GM18508 (cell line): ENCODE results near the gene NOS1AP.
"Not testable (repeated sequence)": the region's sequence is repeated elsewhere in the genome, so short reads cannot be mapped to it uniquely, and the experiment has no call there.

Experiments
- ATAC-seq: cut with Tn5 transposase; IDR thresholded peaks from one replicate; pipeline ENCODE4 v1.9.1; 2021; ENCODE audit warnings: moderate number of reproducible peaks; ENCODE audit not compliant: insufficient read depth, unreplicated experiment

Gene NOS1AP

GRCh38 chr1:162187687-162188276 is 118.3 kb downstream of the NOS1AP start:
- no peak for ATAC-seq

GRCh38 chr1:162189345-162189744 is 119.9 kb downstream of the NOS1AP start:
- no peak for ATAC-seq

GRCh38 chr1:162191396-162192305 is 122.2 kb downstream of the NOS1AP start:
- no peak for ATAC-seq

GRCh38 chr1:162192306-162192678 is 122.8 kb downstream of the NOS1AP start:
- no peak for ATAC-seq

- ATAC-seq = no peak
Observed at GRCh38 chr1:162192763-162193162, 123.3 kb downstream of the NOS1AP start.

GRCh38 chr1:162193221-162193620 is 123.7 kb downstream of the NOS1AP start:
- no peak for ATAC-seq

- ATAC-seq = no peak
Observed at GRCh38 chr1:162193815-162194214, 124.3 kb downstream of the NOS1AP start.

GRCh38 chr1:162195567-162195966 is 126.1 kb downstream of the NOS1AP start:
- no peak for ATAC-seq

GRCh38 chr1:162196387-162196786 is 126.9 kb downstream of the NOS1AP start:
- ATAC-seq = no peak

GRCh38 chr1:162197041-162197531 is 127.6 kb downstream of the NOS1AP start:
- no peak for ATAC-seq

- ATAC-seq = no peak
Observed at GRCh38 chr1:162197615-162198421, 128.3 kb downstream of the NOS1AP start.

- no peak for ATAC-seq
Observed at GRCh38 chr1:162200096-162200847, 130.8 kb downstream of the NOS1AP start.

- not testable (repeated sequence) for ATAC-seq
Observed at GRCh38 chr1:162201062-162201461, 131.6 kb downstream of the NOS1AP start.

- no peak for ATAC-seq
Observed at GRCh38 chr1:162204129-162204822, 134.8 kb downstream of the NOS1AP start.

- ATAC-seq = no peak
Observed at GRCh38 chr1:162204823-162205155, 135.3 kb downstream of the NOS1AP start.

GRCh38 chr1:162206300-162206699 is 136.8 kb downstream of the NOS1AP start:
- no peak for ATAC-seq

- no peak for ATAC-seq
Observed at GRCh38 chr1:162206749-162207635, 137.5 kb downstream of the NOS1AP start.

- no peak for ATAC-seq
Observed at GRCh38 chr1:162207862-162208261, 138.4 kb downstream of the NOS1AP start.

- no peak for ATAC-seq
Observed at GRCh38 chr1:162210196-162210595, 140.7 kb downstream of the NOS1AP start.
